HCT116 (cell line): Measurements from ENCODE around the gene NFIX. TPM values are rescaled to one million over a fixed set of nuclear protein-coding genes. Genes with fewer than 3 reads are reported as not detected.

Experiments
- ATAC-seq: fragments of 200-7000 bp; cut with Tn5 transposase; 2 replicates; pipeline ENCODE4 v1.9.1; 2020; ENCODE audit warnings: mild to moderate bottlenecking, moderate library complexity
- BruUV-seq: library from RNA; stranded (reverse); fragments of 400-500 nt; replicated peaks from 2 replicates; lab custom pipeline; 2021; lab: Mats Ljungman, UMichigan
- CTCF ChIA-PET: fragments of 300-600 bp; sonication (Branson Sonifier 250); formaldehyde crosslinking; loops from one replicate; lab custom pipeline; 2021; ENCODE audit warnings: antibody characterized with exemption; lab: Charles Lee
- POLR2A ChIA-PET: fragments of 300-600, 350-600 bp; sonication (Branson Sonifier 250); formaldehyde crosslinking; loops from one replicate; lab custom pipeline; 2021; ENCODE audit warnings: antibody characterized with exemption; lab: Charles Lee
- RAD21 ChIA-PET, 2 experiments: fragments of 300-600 bp; sonication (Branson Sonifier 250); formaldehyde crosslinking; loops; one replicate each; lab custom pipeline; 2023; ENCODE audit warnings: low total read pairs in 2 of 2; ENCODE audit not compliant: uncharacterized antibody in 2 of 2, unreplicated experiment in 2 of 2, low non-redundant PET in 1 of 2; lab: Charles Lee
- DNase-seq: peaks from one replicate; pipeline ENCODE4 v3.0.0-alpha.2; 2010; ENCODE audit warnings: low read depth, low spot score
- H2AFZ ChIP-seq: fragments of 200-600 bp; shearing (Covaris generic), sonication (generic); 2 replicates; pipeline ENCODE4 v1.6.1; 2017; ENCODE audit warnings: low read depth, mixed run types, mixed read lengths, antibody characterized with exemption, low read length; ENCODE audit not compliant: poor library complexity, severe bottlenecking
- H3K27ac ChIP-seq: 2 replicates; pipeline ENCODE4 v1.5.1; 2012; ENCODE audit warnings: low read depth, low read length
- H3K27me3 ChIP-seq: fragments of 200-600 bp; sonication (generic); 2 replicates; pipeline ENCODE4 v1.6.1; 2016; ENCODE audit warnings: mixed run types, low read length, mixed read lengths; ENCODE audit not compliant: insufficient read depth
- H3K36me3 ChIP-seq, 2 experiments: fragments of 200-500 bp in 1 of 2; fragments of 200-600 bp in 1 of 2; sonication (Bioruptor generic) in 1 of 2; sonication (generic) in 1 of 2; 2 replicates each; pipeline versions ENCODE4 v1.5.1 to v1.6.1; 2014 to 2016; ENCODE audit warnings: low read length in 2 of 2, inconsistent platforms in 1 of 2, mixed read lengths in 1 of 2, mixed run types in 1 of 2; ENCODE audit not compliant: insufficient read depth in 2 of 2, control insufficient read depth in 1 of 2
- H3K4me1 ChIP-seq, 2 experiments: fragments of 200-600 bp in 1 of 2; sonication (generic) in 1 of 2; 2 replicates each; pipeline versions ENCODE4 v1.5.1 to v1.6.1; 2012 to 2017; ENCODE audit warnings: low read length in 2 of 2, inconsistent platforms in 1 of 2, mild to moderate bottlenecking in 1 of 2, mixed read lengths in 1 of 2, mixed run types in 1 of 2, moderate library complexity in 1 of 2; ENCODE audit not compliant: insufficient read depth in 2 of 2, control insufficient read depth in 1 of 2
- H3K4me2 ChIP-seq: fragments of 200-600 bp; sonication (generic); 2 replicates; pipeline ENCODE4 v1.6.1; 2017; ENCODE audit warnings: mixed run types, low read length, mixed read lengths
- H3K4me3 ChIP-seq, 2 experiments: fragments of 200-600 bp in 1 of 2; sonication (generic) in 1 of 2; replicated peaks in 1 of 2; 2 replicates each; pipeline ENCODE4 v1.5.1; 2011 to 2016; ENCODE audit warnings: low read length in 2 of 2, control low read depth in 1 of 2, low read depth in 1 of 2, mild to moderate bottlenecking in 1 of 2, mixed read lengths in 1 of 2, mixed run types in 1 of 2
- H3K79me2 ChIP-seq: fragments of 200-600 bp; sonication (generic); 2 replicates; pipeline ENCODE4 v1.6.1; 2017; ENCODE audit warnings: mild to moderate bottlenecking, mixed run types, low read length, moderate library complexity, mixed read lengths; ENCODE audit not compliant: insufficient read depth
- H3K9ac ChIP-seq: fragments of 200-600 bp; sonication (generic); 2 replicates; pipeline ENCODE4 v1.6.1; 2016; ENCODE audit warnings: low read length, mixed read lengths
- H3K9me2 ChIP-seq: fragments of 200-600 bp; sonication (generic), shearing (Covaris generic); 2 replicates; pipeline ENCODE4 v1.6.1; 2017; ENCODE audit warnings: mixed run types, mild to moderate bottlenecking, moderate library complexity; ENCODE audit not compliant: insufficient read depth
- H3K9me3 ChIP-seq, 2 experiments: fragments of 200-500 bp in 1 of 2; fragments of 200-600 bp in 1 of 2; sonication (Bioruptor generic) in 1 of 2; sonication (generic) in 1 of 2; 2 replicates each; pipeline ENCODE4 v1.6.1; 2014 to 2017; ENCODE audit warnings: low read length in 2 of 2, mixed read lengths in 2 of 2, inconsistent platforms in 1 of 2, low read depth in 1 of 2, mild to moderate bottlenecking in 1 of 2, mixed run types in 1 of 2, moderate library complexity in 1 of 2; ENCODE audit not compliant: control insufficient read depth in 1 of 2, insufficient read depth in 1 of 2
- H4K20me1 ChIP-seq: fragments of 200-600 bp; sonication (generic), shearing (Covaris generic); 2 replicates; pipeline ENCODE4 v1.6.1; 2017; ENCODE audit warnings: mixed run types, mild to moderate bottlenecking, moderate library complexity; ENCODE audit not compliant: insufficient read depth
- EGR1 ChIP-seq: IDR thresholded peaks from 2 replicates; pipeline ENCODE4 v1.6.1; 2012; ENCODE audit warnings: low read depth
- ELF1 ChIP-seq: IDR thresholded peaks from 2 replicates; pipeline ENCODE4 v1.6.1; 2012; ENCODE audit warnings: low read depth, borderline replicate concordance
- EZH2phosphoT487 ChIP-seq: fragments of 200-600 bp; IDR thresholded peaks from 2 replicates; pipeline ENCODE4 v1.6.1; 2018; ENCODE audit warnings: antibody characterized with exemption, borderline replicate concordance
- FOSL1 ChIP-seq: IDR thresholded peaks from 2 replicates; pipeline ENCODE4 v1.6.1; 2012; ENCODE audit warnings: low read depth
- POLR2AphosphoS5 ChIP-seq: IDR thresholded peaks from 2 replicates; pipeline ENCODE4 v1.6.1; 2011; ENCODE audit warnings: mild to moderate bottlenecking, low read depth, low read length, moderate library complexity
- REST ChIP-seq: IDR thresholded peaks from 2 replicates; pipeline ENCODE4 v1.6.1; 2012; ENCODE audit warnings: low read depth
- SIN3A ChIP-seq: IDR thresholded peaks from 2 replicates; pipeline ENCODE4 v1.6.1; 2012; ENCODE audit warnings: low read depth
- ZBTB33 ChIP-seq: IDR thresholded peaks from 2 replicates; pipeline ENCODE4 v1.6.1; 2011; ENCODE audit warnings: mild to moderate bottlenecking, low read length, moderate library complexity; ENCODE audit not compliant: insufficient replicate concordance; ENCODE audit errors: extremely low read depth
- intact Hi-C: fragments of 100-400 bp; cut with micrococcal nuclease; formaldehyde crosslinking; loops from 2 replicates; pipeline ENCODE4 v1.10.0; 2022
- total RNA-seq: library from RNA; stranded (reverse); gene quantifications from one replicate; pipeline ENCODE4 v1.2.1, GENCODE V29; 2021; ENCODE audit not compliant: unreplicated experiment

The NFIX gene
- total RNA-seq, 1 experiment from 2014 or later, result 34.8 TPM

- Histone ChIP-seq H4K20me1 (no peaks in the 10 kb centered on the region; the same call in 1 of the 2 replicates), H3K27me3 (no peaks in the 10 kb centered on the region), H3K9me3 (no peaks in the 10 kb centered on the region), H3K4me2 (peak overlapping the region; percentile 92), H3K4me3 (peak overlapping the region in 1 of 2 experiments; percentile 54; a peak in 2 of 4 replicates), H2AFZ (no peak overlapping the region), H3K9ac (peak overlapping the region; percentile 66), H3K9me2 (no peaks in the 10 kb centered on the region), H3K36me3 (no peaks in the 10 kb centered on the region), H3K79me2 (no peaks in the 10 kb centered on the region), H3K27ac (0 out of 2 replicates have a peak overlapping the region, but pooled peaks have one; percentile 41), H3K4me1 (peaks cover 16 to 23% of the 10 kb centered on the region in 2 experiments)
- intact Hi-C loops, result no loop called here
- TF ChIP-seq FOSL1 (no peak), REST (no peak), EZH2phosphoT487 (no peak), ELF1 (no peak), EGR1 (no peak), POLR2AphosphoS5 (no peak), SIN3A (no peak), ZBTB33 (no peak)
- RAD21 ChIA-PET, result interaction anchor here in 1 of 2 experiments (0.5 kb wide), 1 partner anchor 47 kb away, joined by 4 read pairs; no protein-coding TSS in a partner anchor
- ATAC-seq, result no peak
- CTCF ChIA-PET, result no interaction called here
- BruUV-seq, result no TSS peak
- DNase-seq, result no peak
- POLR2A ChIA-PET, result no interaction called here
These were observed 17.1 kb downstream of the NFIX start for GRCh38 chr19:13012390-13012689.
